H1 (cell line): ENCODE measurements around the gene TMEM116. TPM values are rescaled to one million over a fixed set of nuclear protein-coding genes. Genes with fewer than 3 reads are reported as not detected.

Source experiments
- CTCF ChIA-PET: fragments of 300-600 bp; sonication (Branson Sonifier 250); formaldehyde crosslinking; loops from one replicate; lab custom pipeline; 2021; ENCODE audit not compliant: partially characterized antibody; lab: Charles Lee
- POLR2A ChIA-PET: fragments of 300-600 bp; sonication (Branson Sonifier 250); formaldehyde crosslinking; loops from one replicate; lab custom pipeline; 2021; ENCODE audit warnings: inconsistent platforms; ENCODE audit not compliant: partially characterized antibody; lab: Charles Lee
- DNase-seq, 2 experiments: peaks; one replicate each; pipeline versions ENCODE4 v3.0.0 to v3.0.0-alpha.2; 2010 to 2022; ENCODE audit warnings: low spot score in 2 of 2, low read depth in 1 of 2, mixed read lengths in 1 of 2
- FAIRE-seq: peaks from 2 replicates; lab custom pipeline; 2011; peaks lifted over from hg19 to GRCh38; lab: Jason Lieb, UNC
- H2AFZ ChIP-seq: 2 replicates; pipeline ENCODE4 v1.8.1; 2012; ENCODE audit warnings: low read length, inconsistent platforms
- H2AK5ac ChIP-seq: 2 replicates; pipeline ENCODE4 v1.6.1; 2013; ENCODE audit warnings: low read depth, low read length
- H2BK120ac ChIP-seq: replicated peaks from 2 replicates; pipeline ENCODE3; 2013; ENCODE audit warnings: low read depth, low read length, inconsistent platforms
- H2BK12ac ChIP-seq: 2 replicates; pipeline ENCODE4 v1.6.1; 2013; ENCODE audit warnings: low read depth, low read length
- H2BK15ac ChIP-seq: 2 replicates; pipeline ENCODE4 v1.6.1; 2013; ENCODE audit warnings: low read length
- H2BK20ac ChIP-seq: 2 replicates; pipeline ENCODE4 v1.6.1; 2013; ENCODE audit warnings: low read length
- H2BK5ac ChIP-seq: 2 replicates; pipeline ENCODE4 v1.6.1; 2013; ENCODE audit warnings: low read depth, low read length
- H3K14ac ChIP-seq: 2 replicates; pipeline ENCODE4 v1.6.1; 2013; ENCODE audit warnings: inconsistent platforms; ENCODE audit not compliant: insufficient read length
- H3K18ac ChIP-seq: 2 replicates; pipeline ENCODE4 v1.6.1; 2013; ENCODE audit warnings: low read length; ENCODE audit errors: extremely low read depth
- H3K23ac ChIP-seq: 2 replicates; pipeline ENCODE4 v1.6.1; 2013; ENCODE audit warnings: inconsistent platforms; ENCODE audit not compliant: insufficient read length
- H3K23me2 ChIP-seq: 2 replicates; pipeline ENCODE4 v1.6.1; 2013; ENCODE audit warnings: low read depth, low read length
- H3K27ac ChIP-seq: 2 replicates; pipeline ENCODE4 v1.6.1; 2011; ENCODE audit warnings: low read depth, low read length, inconsistent platforms
- H3K27me3 ChIP-seq, 4 experiments: replicated peaks in 1 of 4; 1 replicate in 1 of 4; 2 replicates in 3 of 4; pipeline versions ENCODE4 v1.6.1 to v1.8.1; 2011 to 2013; ENCODE audit warnings: low read length in 3 of 4, mild to moderate bottlenecking in 3 of 4, inconsistent platforms in 2 of 4, mixed read lengths in 2 of 4, moderate library complexity in 1 of 4; ENCODE audit not compliant: control insufficient read depth in 3 of 4, insufficient read depth in 3 of 4; ENCODE audit errors: extremely low read depth in 1 of 4
- H3K36me3 ChIP-seq, 4 experiments: 2 replicates each; pipeline versions ENCODE4 v1.6.1 to v1.8.1; 2011 to 2013; ENCODE audit warnings: mild to moderate bottlenecking in 4 of 4, low read length in 3 of 4, moderate library complexity in 2 of 4, control low read depth in 1 of 4, inconsistent platforms in 1 of 4; ENCODE audit not compliant: insufficient read depth in 4 of 4, control insufficient read depth in 2 of 4
- H3K4ac ChIP-seq: replicated peaks from 2 replicates; pipeline ENCODE3; 2013; ENCODE audit warnings: low read length, low read depth, mixed read lengths, inconsistent platforms; ENCODE audit not compliant: insufficient read length
- H3K4me1 ChIP-seq, 4 experiments: replicated peaks in 1 of 4; 1 replicate in 1 of 4; 2 replicates in 3 of 4; pipeline versions ENCODE4 v1.6.1 to v1.8.1; 2011 to 2013; ENCODE audit warnings: low read length in 3 of 4, inconsistent platforms in 2 of 4, mixed read lengths in 1 of 4; ENCODE audit not compliant: insufficient read depth in 4 of 4, control insufficient read depth in 3 of 4
- H3K4me2 ChIP-seq, 2 experiments: 2 replicates each; pipeline versions ENCODE4 v1.6.1 to v1.8.1; 2011 to 2013; ENCODE audit warnings: low read depth in 2 of 2, low read length in 2 of 2, control low read depth in 1 of 2, inconsistent platforms in 1 of 2, mild to moderate bottlenecking in 1 of 2; ENCODE audit not compliant: insufficient read depth in 1 of 2
- H3K4me3 ChIP-seq, 4 experiments: fragments of 200-600, 300-600 bp in 1 of 4; sonication (generic), shearing (Covaris generic), sonication (Bioruptor Twin) in 1 of 4; 2 replicates each; pipeline versions ENCODE4 v1.5.1 to v1.8.1; 2011 to 2016; ENCODE audit warnings: low read length in 4 of 4, low read depth in 3 of 4, control low read depth in 2 of 4, inconsistent platforms in 2 of 4, mild to moderate bottlenecking in 2 of 4, mixed read lengths in 1 of 4, moderate library complexity in 1 of 4; ENCODE audit not compliant: insufficient read depth in 2 of 4; ENCODE audit errors: extremely low read depth in 1 of 4
- H3K56ac ChIP-seq: replicated peaks from 2 replicates; pipeline ENCODE3; 2013; ENCODE audit warnings: low read depth, mild to moderate bottlenecking, mixed read lengths, low read length, inconsistent platforms; ENCODE audit not compliant: insufficient read length
- H3K79me1 ChIP-seq: 2 replicates; pipeline ENCODE4 v1.6.1; 2013; ENCODE audit warnings: low read depth, low read length, control low read depth
- H3K79me2 ChIP-seq, 2 experiments: 2 replicates each; pipeline versions ENCODE4 v1.6.1 to v1.8.1; 2012 to 2013; ENCODE audit warnings: low read length in 2 of 2, mild to moderate bottlenecking in 2 of 2, inconsistent platforms in 1 of 2; ENCODE audit not compliant: insufficient read depth in 2 of 2, control insufficient read depth in 1 of 2
- H3K9ac ChIP-seq, 4 experiments: replicated peaks in 1 of 4; 1 replicate in 1 of 4; 2 replicates in 3 of 4; pipeline versions ENCODE4 v1.6.1 to v1.8.1; 2011 to 2013; ENCODE audit warnings: low read depth in 3 of 4, low read length in 3 of 4, control low read depth in 2 of 4, mild to moderate bottlenecking in 2 of 4, moderate library complexity in 2 of 4, inconsistent platforms in 1 of 4; ENCODE audit errors: extremely low read depth in 1 of 4
- H3K9me3 ChIP-seq, 2 experiments: 2 replicates each; pipeline versions ENCODE4 v1.6.1 to v1.8.1; 2012 to 2013; ENCODE audit warnings: mild to moderate bottlenecking in 2 of 2, moderate library complexity in 2 of 2, control low read depth in 1 of 2, inconsistent platforms in 1 of 2, low read depth in 1 of 2, low read length in 1 of 2, mixed read lengths in 1 of 2; ENCODE audit not compliant: insufficient read depth in 2 of 2
- H4K20me1 ChIP-seq, 2 experiments: replicated peaks in 1 of 2; 2 replicates each; pipeline versions ENCODE3 to v1.8.1; 2011 to 2013; ENCODE audit warnings: inconsistent platforms in 2 of 2, low read length in 2 of 2, mild to moderate bottlenecking in 1 of 2; ENCODE audit not compliant: insufficient read depth in 2 of 2, control insufficient read depth in 1 of 2
- H4K5ac ChIP-seq: 2 replicates; pipeline ENCODE4 v1.6.1; 2013; ENCODE audit warnings: low read length, low read depth, mixed read lengths, inconsistent platforms; ENCODE audit not compliant: insufficient read length
- H4K8ac ChIP-seq: 2 replicates; pipeline ENCODE4 v1.8.0; 2013; ENCODE audit warnings: mild to moderate bottlenecking, moderate library complexity, low read length, inconsistent platforms; ENCODE audit not compliant: insufficient read depth; ENCODE audit errors: extremely low read depth
- H4K91ac ChIP-seq: replicated peaks from 2 replicates; pipeline ENCODE3; 2013; ENCODE audit warnings: low read length, mixed read lengths, inconsistent platforms; ENCODE audit not compliant: insufficient read length
- BACH1 ChIP-seq: IDR thresholded peaks from 2 replicates; pipeline ENCODE4 v1.6.1; 2012; ENCODE audit warnings: low read length, improper control_type of control experiment
- CHD1 ChIP-seq: IDR thresholded peaks from 2 replicates; pipeline ENCODE4 v1.6.1; 2012; ENCODE audit warnings: low read depth, low read length, improper control_type of control experiment
- CREB1 ChIP-seq: IDR thresholded peaks from 2 replicates; pipeline ENCODE4 v1.6.1; 2012; ENCODE audit warnings: inconsistent platforms
- EP300 ChIP-seq, 2 experiments: IDR thresholded peaks; 1 replicate in 1 of 2; 2 replicates in 1 of 2; pipeline ENCODE4 v1.6.1; 2011 to 2012; ENCODE audit warnings: low read depth in 2 of 2, low read length in 2 of 2, mild to moderate bottlenecking in 2 of 2, borderline replicate concordance in 1 of 2, inconsistent platforms in 1 of 2, moderate library complexity in 1 of 2
- GTF2F1 ChIP-seq: IDR thresholded peaks from 2 replicates; pipeline ENCODE4 v1.6.1; 2012; ENCODE audit warnings: low read depth, low read length, improper control_type of control experiment, borderline replicate concordance
- JUN ChIP-seq: IDR thresholded peaks from 2 replicates; pipeline ENCODE4 v1.6.1; 2011; ENCODE audit warnings: low read depth, mild to moderate bottlenecking, improper control_type of control experiment, low read length
- KDM5A ChIP-seq: fragments of 200-600 bp; IDR thresholded peaks from 2 replicates; pipeline ENCODE4 v1.7.1; 2012; ENCODE audit warnings: mild to moderate bottlenecking, low read length, inconsistent platforms, mixed read lengths
- RBBP5 ChIP-seq: IDR thresholded peaks from 2 replicates; pipeline ENCODE4 v1.7.1; 2012; ENCODE audit warnings: low read depth, mild to moderate bottlenecking, inconsistent platforms, low read length, moderate library complexity, borderline replicate concordance
- RXRA ChIP-seq: IDR thresholded peaks from 2 replicates; pipeline ENCODE4 v1.6.1; 2011; ENCODE audit warnings: low read depth, mild to moderate bottlenecking, low read length, moderate library complexity; ENCODE audit not compliant: insufficient read depth
- SIN3A ChIP-seq, 2 experiments: IDR thresholded peaks in 1 of 2; conservative IDR thresholded peaks in 1 of 2; 2 replicates each; pipeline ENCODE4 v1.6.1; 2011 to 2012; ENCODE audit warnings: low read length in 2 of 2, improper control_type of control experiment in 1 of 2, low read depth in 1 of 2, mild to moderate bottlenecking in 1 of 2
- SP2 ChIP-seq: IDR thresholded peaks from 2 replicates; pipeline ENCODE4 v1.6.1; 2012; ENCODE audit warnings: mild to moderate bottlenecking, low read length, inconsistent platforms
- TBP ChIP-seq: IDR thresholded peaks from 2 replicates; pipeline ENCODE4 v1.6.1; 2011; ENCODE audit warnings: low read depth, low read length, improper control_type of control experiment
- TCF12 ChIP-seq: IDR thresholded peaks from 2 replicates; pipeline ENCODE4 v1.6.1; 2011; ENCODE audit warnings: low read depth, mild to moderate bottlenecking, low read length
- TEAD4 ChIP-seq: IDR thresholded peaks from 2 replicates; pipeline ENCODE4 v1.6.1; 2012; ENCODE audit warnings: low read depth, low read length, inconsistent platforms, mixed read lengths
- WGBS, 2 experiments: shearing (Covaris generic) in 1 of 2; methylation state at CpG; one replicate each; pipeline versions ENCODE4 v1.1.6 to v1.1.7; 2013 to 2015; ENCODE audit warnings: low lambda C conversion rate in 2 of 2, mixed read lengths in 2 of 2, inconsistent platforms in 1 of 2, low coverage in 1 of 2, missing lambda C conversion rate in 1 of 2; ENCODE audit not compliant: insufficient replicate concordance in 2 of 2, insufficient coverage in 1 of 2, insufficient read length in 1 of 2; ENCODE audit errors: extremely low coverage in 1 of 2, missing lambda C conversion rate in 1 of 2; 5-methylcytosine and 5-hydroxymethylcytosine counted together
- polyA plus RNA-seq, 7 experiments: library from polyadenylated mRNA; depleted of rRNA in 3 of 7; stranded (reverse) in 5 of 7; unstranded in 2 of 7; fragments of >200 nt in 5 of 7; fragments of 200-250 nt in 2 of 7; gene quantifications; 1 replicate in 5 of 7; 2 replicates in 1 of 7; 4 replicates in 1 of 7; pipeline versions ENCODE4 v1.2.1 to v1.2.3, GENCODE V29; 2011 to 2013; ENCODE audit warnings: missing spikeins in 2 of 7, mixed read lengths in 2 of 7
- total RNA-seq: library from RNA; stranded (reverse); fragmentation: NEBNext Ultra II Directional; extraction: Animal tissue kit (Norgen Biotek cat#: 25700); gene quantifications from 2 replicates; pipeline ENCODE4 v1.2.1, GENCODE V29; 2021
- TF ChIP-seq, protein P1 (sequence below): IDR thresholded peaks from 2 replicates; pipeline ENCODE4 v1.6.1; 2012; ENCODE audit warnings: inconsistent platforms

The TMEM116 gene
- total and polyA plus RNA-seq, 2 of the 8 experiments (the other 6 are each of a cell fraction or from before 2014, with no cell fraction given): 8.1 to 25.2 TPM

GRCh38 chr12:111925171-111925570, 87.8 kb downstream of the TMEM116 start:
- H3K4ac ChIP-seq: no peak overlapping the region
- no peaks in the 10 kb centered on the region for H3K9me3 ChIP-seq
- DNase-seq (no peak), FAIRE-seq (no peak)
- H3K27ac ChIP-seq: no peak overlapping the region
- ChIA-PET CTCF (no interaction called here), POLR2A (no interaction called here)
- no peak overlapping the region for H2AK5ac ChIP-seq
- H2BK15ac ChIP-seq: no peak overlapping the region
- H2BK5ac ChIP-seq: no peak overlapping the region
- H2BK12ac ChIP-seq: no peak overlapping the region
- no peak overlapping the region for H3K14ac ChIP-seq
- H4K5ac ChIP-seq: no peak overlapping the region
- WGBS, 2 experiments: 84% methylated on average over 3 of the region's 3 CpGs; no CpG with 5 or more reads in 1 of the 2 experiments
- H3K9ac ChIP-seq: no peak overlapping the region
- no peak overlapping the region for H2BK20ac ChIP-seq
- H4K20me1 ChIP-seq: no peaks in the 10 kb centered on the region
- no peak overlapping the region for H4K8ac ChIP-seq
- H3K36me3 ChIP-seq: no peaks in the 10 kb centered on the region
- H2AFZ ChIP-seq: no peak overlapping the region
- H3K27me3 ChIP-seq: no peaks in the 10 kb centered on the region
- no peak overlapping the region for H3K18ac ChIP-seq
- no peak overlapping the region for H3K23ac ChIP-seq
- H4K91ac ChIP-seq: no peak overlapping the region
- no peaks in the 10 kb centered on the region for H3K79me1 ChIP-seq
- no peak overlapping the region for H2BK120ac ChIP-seq
- H3K4me3 ChIP-seq: no peak overlapping the region
- no peaks in the 10 kb centered on the region for H3K23me2 ChIP-seq
- no peaks in the 10 kb centered on the region for H3K79me2 ChIP-seq
- H3K56ac ChIP-seq: no peak overlapping the region
- H3K4me1 ChIP-seq: no peaks in the 10 kb centered on the region
- no peak overlapping the region for H3K4me2 ChIP-seq
- TF ChIP-seq BACH1: no peak
- TF ChIP-seq EP300 (IDR thresholded peaks at IDR 0.05; ENCODE audit: borderline replicate concordance in 1 of 2, low read depth in 2 of 2, low read length in 2 of 2): no peak
- TF ChIP-seq SP2: no peak
- TF ChIP-seq SIN3A (conservative IDR thresholded peaks at IDR 0.05 in 1 of 2, IDR thresholded peaks at IDR 0.05 in 1 of 2; ENCODE audit: low read depth in 1 of 2, low read length in 2 of 2): no peak
- TF ChIP-seq, protein P1, sequence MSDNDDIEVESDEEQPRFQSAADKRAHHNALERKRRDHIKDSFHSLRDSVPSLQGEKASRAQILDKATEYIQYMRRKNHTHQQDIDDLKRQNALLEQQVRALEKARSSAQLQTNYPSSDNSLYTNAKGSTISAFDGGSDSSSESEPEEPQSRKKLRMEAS: no peak
- no peak for TF ChIP-seq TCF12
- no peak for TF ChIP-seq JUN
- TF ChIP-seq TEAD4: no peak
- TF ChIP-seq CHD1: no peak
- no peak for TF ChIP-seq RXRA
- no peak for TF ChIP-seq TBP
- TF ChIP-seq RBBP5: no peak
- no peak for TF ChIP-seq CREB1
- TF ChIP-seq KDM5A: no peak
- no peak for TF ChIP-seq GTF2F1
